ENCODE results near the gene LTO1. TPM values are rescaled to one million over a fixed set of nuclear protein-coding genes. Genes with fewer than 3 reads are reported as not detected.

The LTO1 gene
- total and polyA plus RNA-seq, 2 of the 13 experiments (the other 11 are each of a cell fraction or from before 2014, with no cell fraction given), result 11.8 to 15.0 TPM

- Histone ChIP-seq H3K27ac (ENCODE audit: extremely low read length, insufficient read depth, low read length) (no peak overlapping the region), H3K9ac (ENCODE audit: insufficient read depth, low read depth, low read length) (no peak overlapping the region), H3K79me2 (ENCODE audit: insufficient read depth, low read length) (peaks cover 20% of the 10 kb centered on the region), H3K4me1 (ENCODE audit: insufficient read depth, low read length) (peaks cover 35% of the 10 kb centered on the region), H3K36me3 (replicated peaks in 1 of 2; ENCODE audit: control insufficient read depth in 1 of 2, insufficient read depth in 2 of 2, low read length in 2 of 2) (no peaks in the 10 kb centered on the region), H4K20me1 (ENCODE audit: insufficient read depth, low read length) (peaks cover 3% of the 10 kb centered on the region; the same call in 1 of the 2 replicates), H3K4me3 (replicated peaks in 1 of 3; ENCODE audit: insufficient read depth in 1 of 3, low read depth in 2 of 3, low read length in 3 of 3) (no peak overlapping the region), H3K27me3 (ENCODE audit: control insufficient read depth in 1 of 2, insufficient read depth in 2 of 2, low read length in 2 of 2) (no peaks in the 10 kb centered on the region; a peak in 1 of 5 replicates), H3K9me3 (ENCODE audit: low read length) (no peaks in the 10 kb centered on the region), H3K4me2 (ENCODE audit: low read depth, low read length) (no peak overlapping the region), H2AFZ (ENCODE audit: low read length) (no peak overlapping the region)
- no TSS peak for BruUV-seq (replicated peaks)
- ChIA-PET POLR2A (interaction anchor here (1.4 kb wide), 1 partner anchor 32 kb away, joined by 3 read pairs; no protein-coding TSS in a partner anchor), CTCF (ENCODE audit: low intra/inter-chr PET ratio, low total read pairs) (no interaction called here)
- ATAC-seq (no peak), DNase-seq (ENCODE audit: low spot score) (no peak), FAIRE-seq (no peak)
- 79% methylated on average over 2 of the region's 2 CpGs for WGBS (ENCODE audit: low lambda C conversion rate)
- intact Hi-C loops (cut with micrococcal nuclease; ENCODE audit: unreplicated experiment) (no loop called here), in situ Hi-C loops (cut with HindIII; ENCODE audit: extremely low pct_ligation_motif_present, low pct_unique_long_range_greater_than_20kb) (loop anchor here (10.0 kb wide), 1 partner anchor 573 kb away; no protein-coding TSS in a partner anchor)
- TF ChIP-seq RBFOX2 (IDR thresholded peaks at IDR 0.05; ENCODE audit: low read depth, low read length) (no peak), RFX5 (IDR thresholded peaks at IDR 0.05; ENCODE audit: low read depth, low read length) (peak; percentile 90)
Observed at GRCh38 chr11:69677749-69678148, 2.6 kb upstream of the LTO1 start.

GRCh38 chr11:69674267-69674885 is 777 bp downstream of the LTO1 start:
- Histone ChIP-seq H3K27ac (ENCODE audit: extremely low read length, insufficient read depth, low read length) (peak overlapping the region; percentile 76), H3K4me2 (ENCODE audit: low read depth, low read length) (peak overlapping the region; percentile 90), H3K36me3 (replicated peaks in 1 of 2; ENCODE audit: control insufficient read depth in 1 of 2, insufficient read depth in 2 of 2, low read length in 2 of 2) (peaks cover 4 to 17% of the 10 kb centered on the region in 2 experiments; a peak in 4 of 5 replicates), H3K79me2 (ENCODE audit: insufficient read depth, low read length) (peaks cover 20% of the 10 kb centered on the region), H3K4me1 (ENCODE audit: insufficient read depth, low read length) (peaks cover 43% of the 10 kb centered on the region), H2AFZ (ENCODE audit: low read length) (no peak overlapping the region), H3K9ac (ENCODE audit: insufficient read depth, low read depth, low read length) (peak overlapping the region; percentile 97), H3K4me3 (replicated peaks in 1 of 3; ENCODE audit: insufficient read depth in 1 of 3, low read depth in 2 of 3, low read length in 3 of 3) (peak overlapping the region; percentile 86 to 96 (median 90)), H3K27me3 (ENCODE audit: control insufficient read depth in 1 of 2, insufficient read depth in 2 of 2, low read length in 2 of 2) (no peaks in the 10 kb centered on the region), H3K9me3 (ENCODE audit: low read length) (no peaks in the 10 kb centered on the region), H4K20me1 (ENCODE audit: insufficient read depth, low read length) (peaks cover 3% of the 10 kb centered on the region; the same call in 1 of the 2 replicates)
- CTCF ChIA-PET (ENCODE audit: low intra/inter-chr PET ratio, low total read pairs), result interaction anchor here (1.1 kb wide), 1 partner anchor 32 kb away, joined by 4 read pairs; no protein-coding TSS in a partner anchor
- intact Hi-C loops (cut with micrococcal nuclease; ENCODE audit: unreplicated experiment) (no loop called here), in situ Hi-C loops (cut with HindIII; ENCODE audit: extremely low pct_ligation_motif_present, low pct_unique_long_range_greater_than_20kb) (loop anchor here (10.0 kb wide), 1 partner anchor 570 kb away; no protein-coding TSS in a partner anchor)
- ATAC-seq (peak; percentile 21), DNase-seq (ENCODE audit: low spot score) (no peak), FAIRE-seq (no peak)
- POLR2A ChIA-PET, result interaction anchor here (0.9 to 4.1 kb wide), 12 partner anchors 10 to 573 kb away, joined by 3 to 80 read pairs (median 4); no protein-coding TSS in a partner anchor
- TSS peak; percentile 54 for BruUV-seq (replicated peaks)
- 0% methylated on average over 11 of the region's 18 CpGs for WGBS (ENCODE audit: low lambda C conversion rate)
- TF ChIP-seq NCOR1 (IDR thresholded peaks at IDR 0.05; ENCODE audit: borderline replicate concordance, low read length) (no peak), ZNF780A (CRISPR knock-in tag; IDR thresholded peaks at IDR 0.05) (0 out of 2 replicates have a peak, but pooled peaks have one; percentile 4), ZIK1 (CRISPR knock-in tag; IDR thresholded peaks at IDR 0.05; ENCODE audit: borderline replicate concordance, low read depth) (no peak), GFI1 (CRISPR knock-in tag; IDR thresholded peaks at IDR 0.05; ENCODE audit: borderline replicate concordance) (no peak), HNF1B (CRISPR knock-in tag; IDR thresholded peaks at IDR 0.05) (no peak), NR2F1 (CRISPR knock-in tag; IDR thresholded peaks at IDR 0.05) (no peak), FOXJ3 (CRISPR knock-in tag; IDR thresholded peaks at IDR 0.05; ENCODE audit: borderline replicate concordance) (0 out of 2 replicates have a peak, but pooled peaks have one; percentile 19), XRCC5 (optimal IDR thresholded peaks at IDR 0.05; ENCODE audit: low read length) (no peak), FIP1L1 (IDR thresholded peaks at IDR 0.05; ENCODE audit: borderline replicate concordance, insufficient read depth, low read depth, low read length) (no peak), ZNF30 (CRISPR knock-in tag; IDR thresholded peaks at IDR 0.05) (0 out of 2 replicates have a peak, but pooled peaks have one; percentile 3), ZNF75D (CRISPR knock-in tag; IDR thresholded peaks at IDR 0.05; ENCODE audit: borderline replicate concordance) (peak; percentile 1; the same call in 1 of the 2 replicates), PHF20 (CRISPR knock-in tag; IDR thresholded peaks at IDR 0.05) (no peak)

Data from HepG2 (cell line).